Measurements from ENCODE around the gene CALCOCO1. TPM values are rescaled to one million over a fixed set of nuclear protein-coding genes. Genes with fewer than 3 reads are reported as not detected.
"Not testable (repeated sequence)": the region's sequence is repeated elsewhere in the genome, so short reads cannot be mapped to it uniquely, and the experiment has no call there.

The CALCOCO1 gene
- total RNA-seq, 1 donor from 2014 or later: 61.3 TPM

DNA sequence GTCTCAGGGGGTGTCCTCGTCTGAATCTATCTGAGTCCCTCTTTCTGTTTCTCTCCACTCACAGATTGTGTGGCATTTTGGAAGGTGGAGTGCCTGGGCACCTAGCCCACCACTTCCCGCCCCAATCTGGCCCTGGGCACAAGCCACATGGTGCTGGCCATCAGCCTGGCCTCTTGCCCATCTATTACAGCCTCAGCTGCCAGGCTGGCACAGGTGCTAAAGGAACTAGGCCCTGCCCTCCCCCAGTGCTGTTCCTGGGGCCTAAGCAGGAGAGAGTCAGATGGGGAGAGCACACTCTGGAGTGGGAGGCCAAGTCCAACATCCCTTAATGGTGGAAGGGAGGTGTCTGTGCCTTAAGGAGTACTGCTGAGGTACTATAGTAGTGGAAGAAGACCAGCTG is 8.3 kb upstream of the CALCOCO1 start:
- intact Hi-C loops (cut with micrococcal nuclease): no loop called here

DNA sequence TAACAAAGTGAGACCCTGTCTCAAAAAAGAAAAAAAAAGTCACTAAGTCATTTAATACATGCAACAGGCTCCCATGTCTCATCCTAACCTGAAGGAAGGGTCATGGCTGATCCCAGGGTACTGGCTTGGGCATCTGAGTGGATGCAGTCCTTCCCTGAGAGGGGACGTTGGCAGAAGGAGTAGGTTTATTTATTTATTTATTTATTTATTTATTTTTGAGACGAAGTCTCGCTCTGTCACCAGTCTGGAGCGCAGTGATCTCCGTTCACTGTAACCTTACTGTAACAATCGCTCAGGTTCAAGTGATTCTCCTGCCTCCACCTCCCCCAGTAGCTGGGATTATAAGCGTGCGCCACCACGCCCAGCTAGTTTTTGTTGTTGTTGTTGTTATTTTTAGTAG is 7.2 kb upstream of the CALCOCO1 start:
- intact Hi-C loops (cut with micrococcal nuclease): no loop called here

DNA sequence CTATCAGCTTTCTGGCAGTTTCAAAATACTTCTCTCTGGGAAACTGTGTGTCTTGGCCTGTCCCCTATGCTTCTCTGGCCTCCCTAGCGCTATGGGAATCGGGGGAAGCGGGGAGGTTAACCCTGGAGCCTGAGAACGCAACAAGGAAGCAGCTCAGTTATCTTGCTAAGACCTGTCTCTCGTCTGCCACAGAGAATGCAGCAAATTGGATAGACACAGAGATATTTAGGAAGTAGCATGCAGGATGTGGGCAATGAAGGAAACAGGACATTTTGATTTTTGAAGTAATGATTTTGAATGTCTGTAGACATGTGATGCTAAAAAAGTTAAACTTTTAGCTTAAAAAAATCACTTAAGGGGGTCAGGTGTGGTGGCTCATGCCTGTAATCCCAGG is 6.6 kb upstream of the CALCOCO1 start:
- intact Hi-C loops (cut with micrococcal nuclease): no loop called here

DNA sequence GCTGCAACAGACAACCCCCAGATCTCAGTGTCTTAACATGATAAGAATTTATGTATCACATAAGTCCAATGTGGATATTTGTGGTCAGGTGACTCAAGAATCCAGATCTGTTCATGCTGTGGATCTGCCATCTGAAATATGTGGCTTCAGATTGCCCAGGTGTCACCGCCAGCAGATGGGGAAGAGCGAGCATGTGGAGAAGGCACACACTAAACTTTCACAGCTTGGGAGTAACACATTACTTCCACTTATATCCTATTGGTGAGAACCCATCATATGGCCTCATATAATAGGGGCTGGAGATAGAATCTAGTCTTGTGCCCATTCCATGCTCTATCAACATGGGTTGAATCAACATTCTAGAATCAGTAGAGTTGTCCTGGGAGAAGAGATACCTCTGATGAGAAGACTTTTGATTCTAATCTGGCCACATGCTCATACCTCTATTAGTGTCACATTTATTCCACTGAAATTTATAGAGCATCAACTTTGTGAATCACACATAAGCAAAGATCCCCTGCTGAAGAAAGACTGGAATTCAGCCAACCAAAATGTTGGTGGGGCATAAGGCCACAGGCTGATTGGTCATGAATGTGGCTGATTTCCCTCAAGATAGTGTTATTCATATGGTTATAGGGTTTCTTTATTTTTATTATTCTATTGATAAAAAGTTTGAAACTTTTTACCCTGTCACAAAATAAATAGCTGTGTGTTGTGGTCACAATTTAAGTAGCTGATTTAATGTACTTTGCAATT is 6.0 kb upstream of the CALCOCO1 start:
- intact Hi-C loops (cut with micrococcal nuclease): no loop called here

DNA sequence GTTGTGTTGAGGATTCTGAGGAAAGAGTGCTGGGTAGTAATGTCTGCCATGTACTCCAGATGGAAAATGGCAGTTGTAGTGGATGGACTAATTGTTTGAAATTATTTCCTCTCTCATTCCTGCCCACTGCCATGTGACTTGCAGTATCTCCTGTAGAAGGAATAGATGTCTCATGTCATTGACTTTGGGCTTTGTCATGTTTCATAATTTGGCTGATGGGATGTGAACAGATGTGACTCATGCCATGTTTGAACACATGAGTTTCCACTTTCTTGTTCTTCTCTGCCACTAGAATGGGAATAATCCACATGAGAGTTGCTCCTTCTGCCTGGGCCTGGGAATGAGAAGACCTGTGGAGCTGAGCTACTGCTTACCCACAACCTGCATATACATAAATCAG is 2.4 kb upstream of the CALCOCO1 start:
- intact Hi-C loops (cut with micrococcal nuclease): no loop called here

DNA sequence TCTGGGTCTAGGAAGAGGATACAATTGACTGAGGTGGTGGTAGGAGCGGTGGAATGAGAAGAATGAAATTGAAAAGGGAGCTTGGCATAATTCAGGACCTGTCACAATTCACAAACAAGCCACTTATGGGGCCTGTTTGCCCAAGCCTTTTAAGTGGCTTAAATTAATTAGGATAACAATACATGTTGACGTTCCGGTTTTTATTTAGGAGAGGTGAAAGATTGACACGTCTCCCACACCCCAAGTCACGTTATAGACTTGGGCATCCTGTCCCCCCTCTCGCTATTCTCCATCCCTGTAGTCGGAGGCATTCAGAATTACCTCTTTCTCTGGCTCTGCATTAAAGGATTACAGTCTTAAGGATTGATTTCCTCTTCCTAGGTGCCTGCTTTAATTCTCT is 954 bp upstream of the CALCOCO1 start:
- intact Hi-C loops (cut with micrococcal nuclease): no loop called here

DNA sequence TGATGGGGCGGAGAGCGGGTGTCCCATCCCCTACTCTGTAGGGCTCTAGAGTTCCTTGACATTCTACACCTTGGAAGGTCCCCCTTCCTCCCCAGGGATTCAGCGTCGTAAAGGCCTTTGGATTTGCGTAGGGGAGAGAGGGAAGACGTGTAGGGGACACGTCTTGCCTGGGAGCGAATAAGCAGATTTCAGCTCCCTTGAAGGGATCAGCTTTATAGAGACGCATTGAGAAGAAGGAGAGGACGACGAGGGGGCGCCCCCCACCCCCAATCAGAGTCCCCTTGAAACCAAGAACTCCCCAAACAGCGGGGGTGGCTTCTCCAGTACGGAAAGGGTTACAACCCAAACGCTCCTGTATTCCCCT is 324 bp downstream of the CALCOCO1 start:
- intact Hi-C loops (cut with micrococcal nuclease): loop anchor here (1.0 to 2.0 kb wide), 21 partner anchors 11 to 1988 kb away; partner anchors contain the start of genes ATF7, ATP5MC2, CBX5 and COPZ1

DNA sequence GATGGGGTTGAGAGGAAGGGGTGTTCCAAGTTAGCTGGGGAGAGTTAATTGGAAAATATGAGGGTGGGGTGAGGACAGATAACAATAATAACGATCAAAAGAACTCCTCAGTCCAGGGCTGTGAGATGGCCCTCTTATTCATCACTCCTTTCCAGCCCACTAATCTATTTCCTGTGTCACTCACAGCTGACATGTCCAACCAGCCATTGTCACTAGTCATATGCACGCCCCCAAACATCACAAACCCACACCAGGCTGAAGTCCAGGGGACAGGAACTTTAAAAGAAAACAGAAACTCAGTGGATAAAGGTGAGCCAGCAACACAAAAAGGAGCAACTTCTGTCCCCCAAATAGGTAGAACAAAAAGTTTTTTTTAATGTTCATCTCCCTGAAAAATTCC is 911 bp downstream of the CALCOCO1 start:
- intact Hi-C loops (cut with micrococcal nuclease): loop anchor here (2.0 kb wide), 2 partner anchors 234 to 1988 kb away; no protein-coding TSS in a partner anchor

DNA sequence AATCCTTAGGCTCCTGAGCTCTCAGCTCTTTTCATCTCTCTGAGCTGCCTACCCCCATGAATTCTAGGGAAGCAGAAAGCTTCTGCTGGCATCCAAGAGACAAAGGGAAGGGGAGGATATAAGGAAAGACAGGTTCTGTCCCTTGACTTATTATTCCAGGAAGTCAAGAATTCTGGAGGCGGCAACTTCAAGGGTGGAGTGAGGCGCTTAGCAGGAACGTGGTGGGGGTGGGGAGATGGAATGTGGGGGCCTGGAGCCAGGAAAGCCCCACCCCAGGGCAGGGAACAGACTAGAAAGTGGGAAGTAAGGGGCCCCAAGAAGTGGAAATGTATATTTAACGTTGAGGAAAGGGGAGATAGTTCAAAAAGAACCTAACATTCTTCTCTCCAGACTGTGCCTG is 1.4 kb downstream of the CALCOCO1 start:
- intact Hi-C loops (cut with micrococcal nuclease): loop anchor here (2.0 kb wide), 2 partner anchors 233 to 1989 kb away; no protein-coding TSS in a partner anchor

DNA sequence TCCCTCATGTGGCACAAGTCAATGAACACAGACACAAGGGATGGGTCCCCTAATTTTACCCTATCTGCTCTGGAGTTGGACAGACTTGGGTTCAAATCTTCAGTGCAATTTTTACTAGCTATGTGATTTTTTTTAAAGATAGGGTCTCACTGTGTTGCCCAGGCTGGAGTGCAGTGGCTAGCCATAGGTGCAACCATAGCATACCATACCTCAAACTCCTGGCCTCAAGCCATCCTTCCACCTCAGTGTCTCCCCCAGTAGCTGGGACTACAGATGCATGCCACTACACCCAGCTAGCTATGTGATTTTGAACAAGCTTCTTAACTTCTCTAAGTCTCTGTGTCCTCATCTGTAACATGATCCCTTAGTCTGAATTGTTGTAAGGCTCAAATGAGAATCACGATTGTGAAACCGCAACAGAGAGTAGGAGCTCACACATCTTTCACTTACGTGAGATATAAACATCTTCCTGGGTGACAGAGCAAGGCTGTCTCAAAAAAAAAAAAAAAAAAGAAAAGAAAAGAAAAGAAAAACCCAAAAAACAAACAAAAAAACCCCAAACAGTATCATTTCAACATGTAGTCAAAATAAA is 4.7 kb downstream of the CALCOCO1 start:
- intact Hi-C loops (cut with micrococcal nuclease): no loop called here

DNA sequence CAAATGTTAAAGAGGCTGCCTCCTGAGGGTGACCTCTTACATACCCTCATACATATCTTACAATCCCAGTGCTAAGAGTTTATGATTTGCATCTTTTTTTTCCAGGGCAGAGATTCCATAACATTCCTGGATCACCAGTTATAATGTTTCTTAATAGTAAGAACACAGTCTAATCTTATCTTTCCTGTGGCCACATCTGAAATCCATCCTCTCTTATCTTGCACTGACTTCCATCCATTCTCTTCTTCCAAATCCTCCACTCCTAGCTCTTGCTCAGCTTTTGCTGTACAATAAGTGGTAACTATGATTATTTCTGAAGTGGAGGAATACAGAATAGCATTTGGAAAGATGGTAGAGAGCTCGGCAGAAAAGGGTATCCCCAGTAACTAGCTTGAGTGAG is 6.3 kb downstream of the CALCOCO1 start:
- intact Hi-C loops (cut with micrococcal nuclease): no loop called here

DNA sequence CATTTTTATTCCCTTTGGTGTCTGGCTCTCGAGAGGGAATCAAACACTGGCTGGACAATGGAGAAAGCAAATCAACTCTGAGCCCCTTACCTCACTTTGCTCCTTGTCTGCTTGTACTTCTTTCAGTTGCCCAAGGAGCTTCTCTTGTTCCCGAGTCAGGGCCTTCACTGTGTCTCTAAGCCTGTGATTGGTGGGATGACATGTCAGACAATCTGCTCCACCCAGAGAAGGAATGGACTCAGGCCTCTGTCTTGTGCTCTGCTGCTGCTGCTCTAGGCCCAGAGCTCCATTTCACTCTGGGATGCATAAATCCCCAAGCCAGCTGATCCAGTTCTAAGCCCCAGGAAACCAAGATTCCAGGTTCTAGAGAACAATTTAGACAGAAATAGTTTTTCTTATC is 7.6 kb downstream of the CALCOCO1 start:
- intact Hi-C loops (cut with micrococcal nuclease): no loop called here

DNA sequence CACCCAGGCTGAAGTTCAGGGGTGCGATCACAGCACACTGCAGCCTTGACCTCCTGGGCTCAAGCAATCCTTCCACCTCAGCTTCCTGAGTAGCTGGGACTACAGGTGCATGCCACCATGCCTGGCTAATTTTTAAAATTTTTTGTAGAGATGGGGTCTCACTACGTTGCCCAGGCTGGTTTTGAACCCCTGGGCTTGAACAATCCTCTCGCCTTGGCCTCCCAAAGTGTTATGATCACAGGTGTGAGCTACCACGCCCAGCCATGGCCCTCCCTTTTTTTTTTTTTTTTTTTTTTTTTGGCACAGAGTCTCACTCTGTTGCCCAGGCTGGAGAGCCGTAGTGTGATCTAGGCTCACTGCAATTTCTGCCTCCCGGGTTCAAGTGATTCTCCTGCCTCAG is 8.7 kb downstream of the CALCOCO1 start:
- intact Hi-C loops (cut with micrococcal nuclease): not testable (repeated sequence)

DNA sequence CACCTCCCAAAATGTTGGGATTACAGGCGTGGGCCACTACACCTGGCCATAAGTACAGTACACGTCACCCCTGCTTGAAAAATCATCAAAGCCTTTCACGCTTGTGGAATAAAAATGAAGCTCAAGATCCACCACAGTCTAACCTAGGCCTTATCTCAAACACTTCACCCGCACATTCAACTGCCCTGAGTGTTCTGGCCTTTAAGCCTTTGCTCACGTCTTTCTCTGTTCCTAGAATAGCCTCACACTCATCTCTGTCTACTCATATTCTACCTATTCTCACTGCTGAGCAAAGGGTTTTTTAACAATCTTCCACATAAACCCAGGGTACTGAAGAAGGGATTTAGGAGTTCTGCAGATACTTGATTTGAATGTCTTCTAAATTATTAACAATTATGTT is 9.9 kb downstream of the CALCOCO1 start:
- intact Hi-C loops (cut with micrococcal nuclease): no loop called here

DNA sequence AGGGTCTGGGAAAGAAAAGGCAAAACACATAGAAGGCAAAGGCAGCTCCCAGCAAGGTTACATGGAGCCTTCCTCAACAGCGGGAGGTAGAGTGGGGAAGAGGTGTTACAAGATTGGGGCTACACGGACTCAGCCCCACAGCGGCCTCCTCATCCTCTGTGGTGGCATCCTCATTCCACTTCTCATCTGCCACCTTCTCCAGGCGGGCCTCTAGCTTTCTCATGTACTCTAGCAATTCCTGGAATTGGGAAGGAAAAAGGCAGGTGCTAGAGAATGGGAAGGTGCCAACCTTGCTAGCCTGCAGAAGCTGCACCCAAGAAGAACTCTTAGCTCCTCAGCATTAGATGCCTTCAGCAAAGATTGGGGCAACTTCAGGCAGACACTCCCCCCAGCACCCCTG is 13.2 kb downstream of the CALCOCO1 start:
- intact Hi-C loops (cut with micrococcal nuclease): no loop called here

DNA sequence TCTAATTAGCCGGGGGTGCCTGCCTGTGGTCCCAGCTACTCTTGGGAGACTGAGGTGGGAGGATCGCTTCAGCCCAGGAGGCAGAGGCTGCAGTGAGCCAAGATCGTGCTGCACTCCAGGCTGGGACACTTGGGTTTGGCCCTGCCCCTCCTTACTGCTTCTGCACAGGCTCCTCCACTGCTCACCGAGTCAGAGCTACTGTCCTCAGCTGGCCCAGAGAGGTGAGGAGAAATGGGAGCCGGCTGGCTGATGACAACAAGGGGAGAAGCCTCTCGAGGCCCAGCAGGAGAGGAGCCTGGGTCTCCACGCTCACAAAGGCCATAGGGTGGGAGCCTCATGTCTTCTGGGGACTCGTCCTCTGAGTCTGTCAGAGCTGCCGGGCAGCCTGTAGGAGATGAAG is 13.7 kb downstream of the CALCOCO1 start:
- intact Hi-C loops (cut with micrococcal nuclease): no loop called here

DNA sequence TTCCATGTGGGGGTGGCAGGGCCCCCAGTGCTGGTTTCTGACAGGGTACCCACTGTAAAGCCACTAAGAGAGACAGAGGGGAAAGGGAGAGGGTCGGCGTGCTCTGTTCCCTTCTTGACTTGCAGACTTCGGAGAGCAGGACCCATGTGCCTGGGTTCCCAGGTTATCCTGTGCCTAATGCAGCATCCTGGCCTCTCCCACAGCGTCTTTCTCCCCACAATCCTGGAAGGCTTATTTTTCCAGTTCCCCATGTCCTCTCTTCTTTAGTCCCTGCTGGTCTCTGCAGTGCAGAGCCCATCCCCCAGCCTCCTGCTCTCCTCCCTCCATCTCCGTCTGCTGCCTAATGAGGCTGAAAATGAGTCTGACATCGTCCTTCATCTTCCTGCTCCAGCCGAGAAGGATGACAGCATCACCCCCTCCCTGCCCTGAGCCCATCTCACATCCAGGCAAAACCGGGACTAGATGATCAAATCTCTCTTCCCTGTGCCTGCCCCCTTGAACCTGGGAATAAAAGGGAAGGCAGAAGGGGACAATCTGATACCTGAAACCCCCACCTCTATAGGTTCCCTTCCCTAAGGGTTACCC is 15.1 kb downstream of the CALCOCO1 start:
- intact Hi-C loops (cut with micrococcal nuclease): no loop called here

DNA sequence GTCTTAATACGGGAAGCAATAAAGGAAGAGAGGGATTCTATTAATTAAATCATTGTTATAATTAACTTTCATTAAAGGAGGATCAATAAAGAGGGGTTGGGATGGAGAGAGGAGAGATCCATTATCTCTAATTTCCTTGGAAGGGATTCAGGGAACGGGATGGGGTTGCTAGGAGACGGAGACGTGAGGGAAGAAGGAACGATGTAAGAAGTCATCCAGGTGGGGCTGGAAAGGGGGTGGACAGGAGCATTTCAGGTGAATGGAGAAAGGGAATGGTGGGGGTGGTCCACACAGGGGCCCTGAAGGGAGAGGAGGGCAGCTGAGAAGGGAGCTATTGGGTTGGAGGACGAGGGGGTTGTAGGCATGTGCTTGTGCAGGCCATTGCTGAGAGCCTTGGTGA is 17.2 kb downstream of the CALCOCO1 start:
- intact Hi-C loops (cut with micrococcal nuclease): no loop called here

DNA sequence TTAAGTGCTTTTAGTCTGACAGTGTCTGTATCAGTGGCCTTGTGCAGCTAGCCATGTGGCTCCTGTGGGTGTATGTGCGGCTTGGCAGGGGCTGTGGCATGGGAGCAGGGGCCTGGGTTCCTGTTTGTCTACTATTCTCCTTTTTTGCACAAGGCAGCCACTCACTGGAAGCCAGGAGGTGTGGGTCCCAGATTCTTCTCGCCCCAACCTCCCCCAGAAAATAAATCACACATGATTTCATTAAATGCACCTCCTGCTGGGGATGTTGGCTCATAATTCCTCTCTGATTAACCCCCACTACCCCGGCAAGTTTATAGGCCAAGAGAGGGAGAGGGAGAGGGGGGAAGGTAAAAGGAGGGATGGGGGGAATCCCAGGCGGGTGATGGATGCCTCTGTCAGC is 17.6 kb downstream of the CALCOCO1 start:
- intact Hi-C loops (cut with micrococcal nuclease): no loop called here

DNA sequence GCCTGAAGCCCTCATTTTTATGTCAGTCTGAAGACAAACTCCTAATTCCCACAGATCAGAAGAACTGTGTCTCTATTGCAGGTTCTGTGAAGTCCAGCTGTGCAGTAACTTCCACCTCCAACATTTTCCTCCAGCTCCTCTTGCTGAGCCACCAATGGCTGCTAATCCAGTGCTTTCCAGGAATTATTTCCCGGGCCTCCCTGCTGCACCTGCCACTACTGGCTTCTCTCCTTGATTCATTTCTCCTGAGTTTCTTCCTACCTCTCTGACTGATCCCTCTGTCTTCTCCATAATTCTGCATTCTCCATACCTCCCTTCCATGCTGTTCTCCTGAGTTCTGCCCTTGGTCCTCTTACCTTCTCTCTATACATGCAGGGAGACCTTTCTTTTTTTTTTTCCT is 21.2 kb downstream of the CALCOCO1 start:
- intact Hi-C loops (cut with micrococcal nuclease): no loop called here

DNA sequence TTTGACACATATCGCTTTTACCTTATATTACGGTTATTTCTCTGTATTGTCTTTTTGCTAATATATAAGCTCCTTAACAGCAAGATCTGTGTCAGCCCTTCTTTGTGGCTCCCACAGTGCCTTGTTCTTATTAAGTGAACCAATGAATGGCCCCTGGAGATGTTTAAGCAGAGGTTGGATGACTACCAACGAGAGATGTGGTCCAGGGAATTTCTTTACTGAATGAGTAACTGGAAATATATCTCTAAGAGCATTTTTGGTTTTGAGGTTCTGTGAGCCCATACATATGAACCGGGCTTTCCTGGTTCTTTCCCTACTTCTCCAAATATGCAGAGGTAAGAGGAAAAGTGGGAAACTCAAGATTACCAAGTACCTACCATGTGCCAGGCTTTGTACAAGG is 23.5 kb downstream of the CALCOCO1 start:
- intact Hi-C loops (cut with micrococcal nuclease): no loop called here

DNA sequence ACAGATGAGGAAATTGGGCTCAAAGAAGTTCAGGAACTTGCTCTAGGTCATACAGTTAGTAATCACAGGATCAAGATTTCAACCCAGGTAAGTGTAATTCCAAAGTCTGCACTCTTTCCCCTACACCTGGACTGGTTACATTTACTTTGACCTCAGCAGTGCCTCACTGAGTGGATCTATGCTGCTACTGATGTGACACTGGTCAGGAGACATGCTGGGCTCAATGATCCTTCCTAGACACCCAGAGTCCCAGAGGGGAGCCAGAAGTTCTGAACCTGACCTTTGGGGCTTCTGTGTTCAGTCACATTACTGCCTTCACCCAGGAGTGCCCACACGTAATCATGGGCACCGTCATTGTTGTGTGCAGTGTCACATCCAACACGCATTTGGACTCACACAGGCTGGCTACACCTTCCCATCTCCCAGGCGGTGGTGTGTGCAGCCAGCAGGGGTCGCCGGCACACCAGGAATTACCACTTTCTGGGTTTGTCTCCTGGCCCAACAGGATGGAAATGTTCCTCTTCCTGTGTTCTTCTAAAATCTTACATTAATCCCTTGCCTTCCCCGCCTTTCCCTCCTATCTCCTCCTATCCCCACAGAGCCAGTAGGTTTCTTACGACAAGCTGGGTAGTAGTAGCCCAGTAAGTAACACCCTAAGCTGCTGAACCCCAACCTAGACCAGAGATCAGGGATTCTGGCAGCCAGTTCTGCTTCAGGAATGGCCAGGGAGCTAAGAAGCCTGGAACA is 25.6 kb downstream of the CALCOCO1 start:
- intact Hi-C loops (cut with micrococcal nuclease): loop anchor here (1.0 kb wide), 3 partner anchors 26 to 288 kb away; partner anchors contain the start of gene CALCOCO1
